DND-41 (cell line): Measurements from ENCODE around the gene SOCS1.
A peak's percentile ranks its signal among the peaks of the same experiment; 100 is the strongest.

Experiments used
- ATAC-seq: fragments of 200-7000 bp; cut with Tn5 transposase; 3 replicates; pipeline ENCODE4 v1.9.1; 2021; ENCODE audit warnings: low read depth; ENCODE audit not compliant: insufficient read depth
- DNase-seq: peaks from one replicate; pipeline ENCODE4 v3.0.0-alpha.2; 2020
- H2AFZ ChIP-seq: 2 replicates; pipeline ENCODE4 v1.6.0; 2012; ENCODE audit warnings: low read depth, low read length
- H3K27ac ChIP-seq: 2 replicates; pipeline ENCODE4 v1.5.1; 2012; ENCODE audit warnings: low read length, inconsistent platforms
- H3K27me3 ChIP-seq: fragments of 200-600 bp; sonication (generic); 2 replicates; pipeline ENCODE4 v1.6.0; 2012; ENCODE audit warnings: low read length, mild to moderate bottlenecking, inconsistent platforms; ENCODE audit not compliant: insufficient read depth, poor library complexity
- H3K36me3 ChIP-seq: 2 replicates; pipeline ENCODE4 v1.5.1; 2012; ENCODE audit warnings: low read length, inconsistent platforms; ENCODE audit not compliant: insufficient read depth
- H3K4me1 ChIP-seq: 2 replicates; pipeline ENCODE4 v1.5.1; 2012; ENCODE audit warnings: mild to moderate bottlenecking, low read length; ENCODE audit not compliant: insufficient read depth
- H3K4me2 ChIP-seq: 2 replicates; pipeline ENCODE4 v1.6.0; 2012; ENCODE audit warnings: mild to moderate bottlenecking, moderate library complexity, low read length, inconsistent platforms; ENCODE audit not compliant: insufficient read depth
- H3K4me3 ChIP-seq, 2 experiments: fragments of 200-600 bp in 1 of 2; shearing (Covaris generic) in 1 of 2; 2 replicates each; pipeline ENCODE4 v1.5.1; 2012 to 2016; ENCODE audit warnings: inconsistent platforms in 2 of 2, low read length in 2 of 2, mild to moderate bottlenecking in 2 of 2, low read depth in 1 of 2, moderate library complexity in 1 of 2
- H3K79me2 ChIP-seq: 2 replicates; pipeline ENCODE4 v1.6.0; 2012; ENCODE audit warnings: low read length, inconsistent platforms; ENCODE audit not compliant: insufficient read depth
- H3K9ac ChIP-seq: 2 replicates; pipeline ENCODE4 v1.6.0; 2012; ENCODE audit warnings: low read depth, mild to moderate bottlenecking, inconsistent platforms, low read length, moderate library complexity
- H3K9me3 ChIP-seq: 2 replicates; pipeline ENCODE4 v1.5.1; 2012; ENCODE audit warnings: low read length, moderate library complexity, mild to moderate bottlenecking, inconsistent platforms; ENCODE audit not compliant: insufficient read depth, severe bottlenecking
- H4K20me1 ChIP-seq: 2 replicates; pipeline ENCODE4 v1.6.0; 2012; ENCODE audit warnings: low read length; ENCODE audit not compliant: insufficient read depth
- CTCF ChIP-seq: IDR thresholded peaks from 2 replicates; pipeline ENCODE4 v1.5.1; 2012; ENCODE audit warnings: borderline replicate concordance, low read length, moderate library complexity, mild to moderate bottlenecking; ENCODE audit not compliant: poor library complexity, severe bottlenecking; ENCODE audit errors: extremely low read depth
- EZH2 ChIP-seq: IDR thresholded peaks from 3 replicates; pipeline ENCODE4 v1.6.1; 2012; ENCODE audit warnings: borderline replicate concordance, low read depth, mild to moderate bottlenecking, moderate library complexity, low read length, inconsistent platforms; ENCODE audit not compliant: severe bottlenecking

The SOCS1 gene

GRCh38 chr16:11236461-11237254, 19.3 kb downstream of the SOCS1 start:
- Histone ChIP-seq H3K9me3 (no peaks in the 10 kb centered on the region), H3K4me1 (peaks cover 91% of the 10 kb centered on the region), H3K4me3 (no peak overlapping the region), H3K9ac (no peak overlapping the region), H3K36me3 (no peaks in the 10 kb centered on the region), H4K20me1 (no peaks in the 10 kb centered on the region), H3K27ac (peak overlapping the region; percentile 76), H3K27me3 (no peaks in the 10 kb centered on the region), H2AFZ (no peak overlapping the region), H3K4me2 (no peak overlapping the region), H3K79me2 (peaks cover 13% of the 10 kb centered on the region)
- no peak for TF ChIP-seq CTCF
- TF ChIP-seq EZH2, result no peak
- DNase-seq (no peak), ATAC-seq (no peak)

- no peaks in the 10 kb centered on the region for H3K27me3 ChIP-seq
- H3K79me2 ChIP-seq, result peaks cover 12% of the 10 kb centered on the region
- ATAC-seq, result no peak
- DNase-seq, result no peak
- no peaks in the 10 kb centered on the region for H3K36me3 ChIP-seq
- H3K9ac ChIP-seq, result peak overlapping the region; percentile 16; the same call in 1 of the 2 replicates
- H3K4me1 ChIP-seq, result peaks cover 91% of the 10 kb centered on the region
- no peak overlapping the region for H3K4me2 ChIP-seq
- no peak for TF ChIP-seq CTCF
- TF ChIP-seq EZH2, result no peak
- no peak overlapping the region for H3K4me3 ChIP-seq
- no peaks in the 10 kb centered on the region for H3K9me3 ChIP-seq
- H3K27ac ChIP-seq, result peak overlapping the region; percentile 99
- no peak overlapping the region for H2AFZ ChIP-seq
- H4K20me1 ChIP-seq, result no peaks in the 10 kb centered on the region
Measured at GRCh38 chr16:11235703-11235991, 20.4 kb downstream of the SOCS1 start.

GRCh38 chr16:11234884-11235702, 20.9 kb downstream of the SOCS1 start:
- no peaks in the 10 kb centered on the region for H4K20me1 ChIP-seq
- H3K4me2 ChIP-seq, result no peak overlapping the region
- no peak overlapping the region for H2AFZ ChIP-seq
- no peaks in the 10 kb centered on the region for H3K27me3 ChIP-seq
- peaks cover 88% of the 10 kb centered on the region for H3K4me1 ChIP-seq
- H3K9ac ChIP-seq, result peak overlapping the region; percentile 62; the same call in 1 of the 2 replicates
- no peak overlapping the region for H3K4me3 ChIP-seq
- no peak for TF ChIP-seq EZH2
- TF ChIP-seq CTCF, result no peak
- peak overlapping the region; percentile 99 for H3K27ac ChIP-seq
- no peaks in the 10 kb centered on the region for H3K36me3 ChIP-seq
- no peak for ATAC-seq
- no peak for DNase-seq
- H3K9me3 ChIP-seq, result no peaks in the 10 kb centered on the region
- peaks cover 11% of the 10 kb centered on the region for H3K79me2 ChIP-seq
